OCI-LY1 (cell line): ENCODE data around the gene CEP112.

ENCODE experiments used
- CTCF ChIP-seq: fragments of 200-600 bp; sonication (generic), shearing (Covaris generic); IDR thresholded peaks from 2 replicates; pipeline ENCODE4 v1.5.1; 2017; ENCODE audit warnings: mild to moderate bottlenecking, antibody characterized with exemption, low read length, moderate library complexity, mixed read lengths
- EZH2 ChIP-seq: fragments of 200-600 bp; sonication (generic), shearing (Covaris generic); IDR thresholded peaks from 2 replicates; pipeline ENCODE4 v1.8.0; 2017; ENCODE audit warnings: borderline replicate concordance, mixed run types, mild to moderate bottlenecking, antibody characterized with exemption, low read length, moderate library complexity, mixed read lengths

GRCh38 chr17:66044083-66044482 is 147.8 kb downstream of the CEP112 start:
- TF ChIP-seq CTCF: no peak
- TF ChIP-seq EZH2: no peak
